ENCODE data around the gene HCN3. TPM values are rescaled to one million over a fixed set of nuclear protein-coding genes. Genes with fewer than 3 reads are reported as not detected.

Gene HCN3
- polyA plus RNA-seq, 1 donor: 18.3 TPM

DNA sequence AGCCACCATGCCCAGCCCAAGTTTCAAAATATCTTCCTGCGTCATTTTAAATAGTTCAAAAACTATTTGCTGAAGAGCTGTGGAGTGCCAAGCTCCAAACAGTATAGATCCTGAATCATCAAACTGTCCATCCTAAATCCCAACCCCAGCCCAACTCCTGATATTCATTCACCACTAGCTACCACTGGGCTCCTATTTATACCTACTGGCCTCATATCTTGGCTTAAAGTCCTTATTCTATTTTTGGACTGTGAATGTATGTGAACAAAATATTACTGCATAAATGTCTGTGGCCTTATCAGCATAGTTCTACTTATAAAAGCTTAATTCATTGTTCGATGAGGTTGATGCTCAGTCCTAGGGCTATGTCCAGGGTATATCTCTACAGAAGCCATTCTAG lies 9.9 kb upstream of the HCN3 start:
- no peak overlapping the region for H3K27ac ChIP-seq (ENCODE audit: low read length)
- no peaks in the 10 kb centered on the region for H3K27me3 ChIP-seq (ENCODE audit: control insufficient read depth, insufficient read depth, low read length)
- H3K4me1 ChIP-seq (ENCODE audit: control insufficient read depth, insufficient read depth, low read length): peaks cover 4% of the 10 kb centered on the region
- no peak for DNase-seq
- no peak overlapping the region for H3K4me3 ChIP-seq (ENCODE audit: low read length)
- no CpG with 5 or more reads among the region's 2 CpGs for WGBS (ENCODE audit: insufficient coverage, low lambda C conversion rate)
- H3K36me3 ChIP-seq (ENCODE audit: control insufficient read depth, insufficient read depth, low read length): peaks cover 77% of the 10 kb centered on the region
- H3K9me3 ChIP-seq (ENCODE audit: control insufficient read depth, low read depth, low read length): no peaks in the 10 kb centered on the region

DNA sequence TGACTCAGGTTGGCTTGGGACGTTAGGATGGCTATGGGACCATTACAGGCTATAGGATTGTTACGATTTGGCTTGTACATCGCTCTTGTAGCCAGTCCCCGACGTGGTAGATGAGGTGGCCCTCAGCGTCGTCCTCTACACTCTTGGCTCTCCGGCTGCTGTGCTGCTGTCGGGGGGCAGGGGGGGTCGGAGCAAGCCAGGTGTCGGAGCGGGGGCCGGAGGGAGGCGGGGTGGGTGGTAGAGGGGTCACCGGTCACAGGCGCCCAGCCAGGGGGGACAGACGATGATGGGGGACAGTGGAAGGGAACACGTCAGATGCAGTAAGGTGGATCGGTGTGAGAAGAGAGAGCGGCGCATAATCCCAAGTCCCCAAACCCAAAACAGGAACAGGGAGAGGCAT lies 8.6 kb upstream of the HCN3 start:
- DNase-seq: no peak
- Histone ChIP-seq H3K9me3 (ENCODE audit: control insufficient read depth, low read depth, low read length) (no peaks in the 10 kb centered on the region), H3K4me3 (ENCODE audit: low read length) (no peak overlapping the region), H3K36me3 (ENCODE audit: control insufficient read depth, insufficient read depth, low read length) (peaks cover 71% of the 10 kb centered on the region), H3K4me1 (ENCODE audit: control insufficient read depth, insufficient read depth, low read length) (peaks cover 7% of the 10 kb centered on the region), H3K27ac (ENCODE audit: low read length) (no peak overlapping the region), H3K27me3 (ENCODE audit: control insufficient read depth, insufficient read depth, low read length) (no peaks in the 10 kb centered on the region)
- WGBS (ENCODE audit: insufficient coverage, low lambda C conversion rate): no CpG with 5 or more reads among the region's 21 CpGs

DNA sequence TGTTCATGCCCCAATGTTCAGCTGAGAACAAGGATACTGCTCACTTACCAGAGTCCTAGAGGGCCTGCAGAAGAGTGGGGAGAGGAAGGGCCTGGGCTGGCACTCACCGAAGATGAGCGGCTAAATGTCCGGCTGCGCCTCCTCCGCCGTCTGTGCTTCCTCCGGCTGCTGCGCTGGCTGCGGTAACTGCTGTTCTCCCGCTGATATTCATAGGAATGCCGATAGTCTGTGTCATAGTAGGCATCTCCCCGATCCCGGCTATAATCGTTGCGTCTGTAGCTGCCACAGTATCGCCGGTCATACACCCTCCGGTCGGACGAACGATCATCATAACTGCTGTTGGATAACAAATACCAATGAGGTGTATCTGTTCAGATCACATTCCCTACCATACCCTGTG lies 7.9 kb upstream of the HCN3 start:
- Histone ChIP-seq H3K9me3 (ENCODE audit: control insufficient read depth, low read depth, low read length) (no peaks in the 10 kb centered on the region), H3K27ac (ENCODE audit: low read length) (no peak overlapping the region), H3K4me3 (ENCODE audit: low read length) (no peak overlapping the region), H3K4me1 (ENCODE audit: control insufficient read depth, insufficient read depth, low read length) (peaks cover 10% of the 10 kb centered on the region), H3K27me3 (ENCODE audit: control insufficient read depth, insufficient read depth, low read length) (no peaks in the 10 kb centered on the region), H3K36me3 (ENCODE audit: control insufficient read depth, insufficient read depth, low read length) (peaks cover 63% of the 10 kb centered on the region)
- DNase-seq: no peak
- WGBS (ENCODE audit: insufficient coverage, low lambda C conversion rate): no CpG with 5 or more reads among the region's 21 CpGs

DNA sequence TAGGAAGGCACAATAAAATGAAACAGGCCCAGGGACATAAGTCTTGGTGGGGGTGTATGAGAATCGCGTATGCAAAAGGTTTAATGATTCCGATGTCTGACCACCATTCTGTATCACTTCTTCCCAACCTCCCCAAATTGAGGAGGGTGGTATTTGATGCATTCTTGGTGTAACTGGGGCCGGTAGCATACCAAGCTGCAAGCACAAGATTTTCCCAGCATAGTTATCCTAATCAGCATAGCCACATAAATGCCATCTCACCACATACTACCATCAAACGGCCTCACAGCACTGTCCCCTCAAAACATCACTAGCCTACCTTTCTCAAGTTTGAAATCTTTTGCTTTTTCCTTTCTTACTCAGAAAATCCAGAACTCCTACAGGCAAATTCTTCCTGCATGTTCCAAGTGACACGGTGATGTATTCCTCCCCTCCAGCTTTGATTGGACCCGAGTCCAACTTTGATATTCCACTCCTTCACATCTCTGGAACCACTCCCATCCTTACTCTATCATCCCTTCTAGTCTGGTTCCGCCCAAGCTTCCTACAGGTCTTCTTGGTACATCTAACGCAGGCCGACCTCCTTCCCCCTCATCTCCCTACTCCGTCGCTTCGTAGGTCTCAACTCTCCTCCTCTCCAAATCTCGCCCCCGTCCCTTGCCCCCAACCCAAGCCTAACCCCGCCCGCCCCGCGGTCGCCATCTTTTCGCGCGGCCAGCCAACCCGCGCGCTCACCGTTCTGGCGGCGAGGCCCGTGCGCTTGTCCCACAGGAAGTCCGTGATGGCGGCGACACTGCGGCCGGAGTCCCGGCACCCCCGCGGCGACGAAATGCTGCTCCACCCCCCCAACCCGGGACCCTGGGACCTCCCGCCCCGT lies 4.6 kb upstream of the HCN3 start:
- 0% methylated on average over 9 of the region's 44 CpGs for WGBS (ENCODE audit: insufficient coverage, low lambda C conversion rate)

DNA sequence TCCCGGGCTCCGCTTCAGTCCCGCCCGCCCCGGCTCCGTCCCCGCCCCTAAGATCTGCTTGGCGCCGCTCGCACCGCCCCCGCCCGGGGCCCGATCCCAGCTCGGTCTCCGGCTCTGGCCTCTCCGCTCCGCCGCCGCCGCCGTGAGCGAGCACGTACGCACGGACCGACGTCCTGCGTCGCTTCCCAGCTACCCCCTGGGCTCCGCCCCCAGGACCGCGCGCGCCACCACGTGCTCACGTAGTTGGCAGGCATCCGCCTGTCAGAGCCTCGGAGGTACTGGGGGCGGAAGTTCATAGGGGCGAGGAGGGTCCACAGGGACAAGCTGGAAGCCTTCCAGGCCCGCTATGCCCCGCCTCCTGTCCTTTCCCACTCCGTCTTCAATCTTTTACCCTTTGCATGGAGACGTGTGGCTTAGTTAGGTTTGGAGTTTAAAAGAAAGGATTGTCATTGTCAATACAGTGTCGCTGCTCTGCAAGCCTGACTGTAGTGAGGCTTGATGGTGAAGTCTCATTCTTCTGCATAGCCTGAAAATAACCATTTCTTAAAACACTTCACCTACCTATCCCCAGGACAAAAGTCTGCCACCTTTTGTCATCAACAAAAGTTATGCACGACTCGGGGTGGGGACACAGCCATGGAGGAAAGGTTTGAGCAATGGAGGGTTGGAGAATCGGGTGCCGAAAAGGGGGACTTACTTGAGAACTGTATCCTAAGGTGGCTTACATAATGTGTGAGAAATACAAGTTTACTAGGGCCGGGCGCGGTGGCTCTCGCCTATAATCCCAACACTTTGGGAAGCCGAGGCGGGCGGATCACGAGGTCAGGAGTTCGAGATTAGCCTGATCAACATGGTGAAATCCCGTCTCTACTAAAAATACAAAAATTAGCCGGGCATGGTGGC lies 3.7 kb upstream of the HCN3 start, which contains the start of gene CLK2:
Gene CLK2 (minus strand): TSS at position 162 of the 903 bp plus-strand sequence. CDS start 2,527 bp downstream, outside the sequence.
- Histone ChIP-seq H3K9me3 (ENCODE audit: control insufficient read depth, low read depth, low read length) (no peaks in the 10 kb centered on the region), H3K36me3 (ENCODE audit: control insufficient read depth, insufficient read depth, low read length) (peaks cover 23% of the 10 kb centered on the region), H3K27me3 (ENCODE audit: control insufficient read depth, insufficient read depth, low read length) (no peaks in the 10 kb centered on the region), H3K4me1 (ENCODE audit: control insufficient read depth, insufficient read depth, low read length) (peaks cover 18% of the 10 kb centered on the region), H3K27ac (ENCODE audit: low read length) (peak within 1 kb of the TSS; percentile 94), H3K4me3 (ENCODE audit: low read length) (peak within 1 kb of the TSS; percentile 69)
- peak; percentile 98 to 99 for DNase-seq
- no CpG with 5 or more reads among the region's 61 CpGs for WGBS (ENCODE audit: insufficient coverage, low lambda C conversion rate)

More for the DNA sequence above, 4.6 kb upstream of the HCN3 start:
- peak overlapping the region; percentile 94 for H3K27ac ChIP-seq (ENCODE audit: low read length)
- DNase-seq: peak in 1 of 2 donors; percentile 40
- peaks cover 15% of the 10 kb centered on the region for H3K4me1 ChIP-seq (ENCODE audit: control insufficient read depth, insufficient read depth, low read length)
- peaks cover 32% of the 10 kb centered on the region for H3K36me3 ChIP-seq (ENCODE audit: control insufficient read depth, insufficient read depth, low read length)
- no peaks in the 10 kb centered on the region for H3K9me3 ChIP-seq (ENCODE audit: control insufficient read depth, low read depth, low read length)
- H3K27me3 ChIP-seq (ENCODE audit: control insufficient read depth, insufficient read depth, low read length): no peaks in the 10 kb centered on the region
- peak overlapping the region; percentile 69 for H3K4me3 ChIP-seq (ENCODE audit: low read length)

- Histone ChIP-seq H3K4me3 (ENCODE audit: low read length) (peak overlapping the region; percentile 92), H3K27me3 (ENCODE audit: control insufficient read depth, insufficient read depth, low read length) (no peaks in the 10 kb centered on the region), H3K4me1 (ENCODE audit: control insufficient read depth, insufficient read depth, low read length) (peaks cover 15% of the 10 kb centered on the region), H3K27ac (ENCODE audit: low read length) (peak overlapping the region; percentile 50), H3K36me3 (ENCODE audit: control insufficient read depth, insufficient read depth, low read length) (peaks cover 4% of the 10 kb centered on the region), H3K9me3 (ENCODE audit: control insufficient read depth, low read depth, low read length) (no peaks in the 10 kb centered on the region)
- WGBS (ENCODE audit: insufficient coverage, low lambda C conversion rate): no CpG with 5 or more reads among the region's 29 CpGs
- DNase-seq: peak; percentile 54 to 72
Measured at GRCh38 chr1:155277902-155278688, 832 bp downstream of the HCN3 start.

DNA sequence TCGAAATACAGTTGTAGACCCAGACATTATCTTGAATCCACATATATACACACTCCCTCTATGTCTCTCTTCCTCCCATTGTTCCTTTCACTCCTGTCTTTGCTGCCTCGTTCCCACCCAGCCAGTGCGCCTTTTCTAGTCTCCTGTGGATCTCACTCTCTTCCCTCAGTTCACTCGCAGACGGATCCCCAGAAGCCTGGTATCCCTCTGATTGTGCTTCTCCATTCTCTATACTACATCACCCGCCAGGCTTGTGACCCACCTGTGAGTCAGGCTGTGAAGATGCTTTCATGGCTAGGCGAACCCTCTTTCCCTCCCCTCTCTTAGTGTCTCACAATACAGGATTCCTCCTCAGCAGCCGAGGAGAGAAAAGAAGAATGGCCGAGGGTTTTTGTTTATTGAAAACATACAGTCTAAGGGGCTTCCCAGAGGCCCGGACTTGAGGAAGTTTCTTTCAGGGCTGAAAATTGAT lies 1.5 kb downstream of the HCN3 start:
- peaks cover 14% of the 10 kb centered on the region for H3K4me1 ChIP-seq (ENCODE audit: control insufficient read depth, insufficient read depth, low read length)
- no peaks in the 10 kb centered on the region for H3K9me3 ChIP-seq (ENCODE audit: control insufficient read depth, low read depth, low read length)
- H3K27me3 ChIP-seq (ENCODE audit: control insufficient read depth, insufficient read depth, low read length): no peaks in the 10 kb centered on the region
- no peak overlapping the region for H3K27ac ChIP-seq (ENCODE audit: low read length)
- peak overlapping the region; percentile 92 for H3K4me3 ChIP-seq (ENCODE audit: low read length)
- WGBS (ENCODE audit: insufficient coverage, low lambda C conversion rate): 80% methylated on average over 2 of the region's 10 CpGs
- peaks cover 5% of the 10 kb centered on the region for H3K36me3 ChIP-seq (ENCODE audit: control insufficient read depth, insufficient read depth, low read length)
- no peak for DNase-seq

DNA sequence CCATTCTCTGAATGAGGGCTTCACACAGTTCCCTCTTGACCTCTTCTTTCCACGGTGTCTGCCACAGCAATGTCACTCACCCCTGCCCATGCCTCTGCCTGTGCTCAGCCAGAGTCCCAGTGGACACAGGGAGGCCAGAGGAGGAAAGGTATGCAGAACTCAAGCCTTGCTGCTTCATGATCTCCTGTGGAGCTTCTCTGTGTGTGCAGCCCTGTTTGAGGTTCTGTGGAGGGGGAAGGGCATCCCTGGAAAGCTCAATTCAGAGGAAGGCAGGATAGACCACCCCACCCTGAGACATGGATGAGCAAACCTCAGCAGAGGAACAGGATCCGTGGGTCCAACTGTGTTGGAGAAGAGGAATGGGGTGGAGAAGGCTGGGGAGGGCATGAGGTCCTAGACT lies 2.0 kb downstream of the HCN3 start:
- peaks cover 11% of the 10 kb centered on the region for H3K36me3 ChIP-seq (ENCODE audit: control insufficient read depth, insufficient read depth, low read length)
- H3K4me1 ChIP-seq (ENCODE audit: control insufficient read depth, insufficient read depth, low read length): peaks cover 11% of the 10 kb centered on the region
- WGBS (ENCODE audit: insufficient coverage, low lambda C conversion rate): 100% methylated on average over 1 of the region's 2 CpGs
- H3K4me3 ChIP-seq (ENCODE audit: low read length): no peak overlapping the region
- H3K27me3 ChIP-seq (ENCODE audit: control insufficient read depth, insufficient read depth, low read length): no peaks in the 10 kb centered on the region
- no peak for DNase-seq
- no peaks in the 10 kb centered on the region for H3K9me3 ChIP-seq (ENCODE audit: control insufficient read depth, low read depth, low read length)
- H3K27ac ChIP-seq (ENCODE audit: low read length): no peak overlapping the region

DNA sequence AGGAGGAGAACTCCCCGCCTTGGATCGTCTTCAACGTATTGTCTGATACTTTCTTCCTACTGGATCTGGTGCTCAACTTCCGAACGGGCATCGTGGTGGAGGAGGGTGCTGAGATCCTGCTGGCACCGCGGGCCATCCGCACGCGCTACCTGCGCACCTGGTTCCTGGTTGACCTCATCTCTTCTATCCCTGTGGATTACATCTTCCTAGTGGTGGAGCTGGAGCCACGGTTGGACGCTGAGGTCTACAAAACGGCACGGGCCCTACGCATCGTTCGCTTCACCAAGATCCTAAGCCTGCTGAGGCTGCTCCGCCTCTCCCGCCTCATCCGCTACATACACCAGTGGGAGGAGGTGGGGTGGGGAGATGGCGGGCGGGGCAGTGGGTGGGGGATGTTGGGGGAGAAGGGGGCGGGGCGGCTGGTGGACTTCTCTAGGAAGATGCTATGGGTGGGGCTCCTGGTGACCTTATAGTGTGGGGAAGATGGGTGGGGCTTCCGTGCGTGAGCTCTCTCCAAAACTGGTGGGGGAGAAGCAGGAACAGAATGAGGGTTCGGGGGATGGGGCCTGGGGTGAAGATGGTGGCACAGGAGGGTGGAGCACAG lies 5.3 kb downstream of the HCN3 start:
- no peaks in the 10 kb centered on the region for H3K9me3 ChIP-seq (ENCODE audit: control insufficient read depth, low read depth, low read length)
- peaks cover 12% of the 10 kb centered on the region for H3K4me1 ChIP-seq (ENCODE audit: control insufficient read depth, insufficient read depth, low read length)
- H3K4me3 ChIP-seq (ENCODE audit: low read length): no peak overlapping the region
- 86% methylated on average over 2 of the region's 29 CpGs for WGBS (ENCODE audit: insufficient coverage, low lambda C conversion rate)
- DNase-seq: no peak
- H3K36me3 ChIP-seq (ENCODE audit: control insufficient read depth, insufficient read depth, low read length): peaks cover 20% of the 10 kb centered on the region
- no peak overlapping the region for H3K27ac ChIP-seq (ENCODE audit: low read length)
- H3K27me3 ChIP-seq (ENCODE audit: control insufficient read depth, insufficient read depth, low read length): no peaks in the 10 kb centered on the region

Data from large intestine (tissue), 3 donors.